CD4-positive, alpha-beta T cell treated with Interleukin-6 at 100 ng/mL for 8 hours (primary cell): Measurements from ENCODE around the gene SLC43A2.

Experiments used
- DNase-seq: peaks from one replicate; pipeline ENCODE4 v3.0.0-alpha.2; 2020; ENCODE audit warnings: mixed read lengths, low spot score

SLC43A2 gene

DNA sequence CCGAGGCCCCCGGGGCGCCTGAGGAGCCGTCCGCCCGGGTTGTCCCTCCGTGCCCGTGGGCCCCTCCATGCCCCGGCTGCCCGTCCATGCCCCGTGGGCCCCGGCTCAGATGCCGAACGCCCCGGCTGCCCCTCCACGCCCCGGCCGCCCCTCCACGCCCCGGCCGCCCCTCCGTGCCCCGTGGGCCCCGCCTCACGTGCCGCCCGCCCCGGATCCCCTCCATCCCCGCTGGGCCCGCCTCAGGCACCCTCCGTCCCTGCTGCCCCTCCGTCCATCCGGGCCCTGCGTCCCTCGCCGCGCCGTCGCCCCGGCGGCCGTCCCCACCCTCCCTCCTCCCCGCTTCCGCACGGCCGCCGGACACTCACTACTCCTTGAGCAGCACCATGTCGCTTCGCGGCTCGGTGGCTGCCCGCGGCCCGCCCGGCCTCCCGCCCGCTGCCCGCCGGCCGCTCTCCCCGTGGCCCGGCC, 66.4 kb downstream of the SLC43A2 start:
- no peak for DNase-seq

- DNase-seq = no peak
Observed at GRCh38 chr17:1561420-1562175, 67.0 kb downstream of the SLC43A2 start.

DNA sequence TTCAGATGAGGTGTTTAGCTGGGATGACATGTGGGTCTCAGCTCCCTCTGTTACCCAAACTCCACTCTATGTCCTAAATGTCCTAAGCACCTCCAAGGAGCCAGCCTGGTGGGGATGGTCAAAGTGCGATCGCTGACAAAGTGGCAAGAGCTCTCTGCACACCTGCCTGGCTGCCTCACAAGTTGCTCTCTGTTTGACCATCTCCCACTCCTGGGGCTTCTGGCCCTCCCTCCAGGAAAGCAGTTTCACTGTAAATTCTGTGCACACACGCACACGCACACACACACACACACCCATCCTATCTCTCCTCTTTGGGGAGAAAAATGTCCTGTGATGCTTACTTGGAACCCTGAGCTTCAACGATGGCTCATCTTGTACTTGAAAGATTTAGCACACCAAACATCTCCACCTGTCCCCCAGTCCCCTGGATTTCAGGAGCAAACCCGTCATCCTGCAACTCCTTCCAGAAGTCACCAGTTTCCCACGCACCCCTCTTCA, 67.7 kb downstream of the SLC43A2 start:
- DNase-seq = no peak

- DNase-seq = no peak
Observed at GRCh38 chr17:1560101-1560857, 68.4 kb downstream of the SLC43A2 start.

- DNase-seq = no peak
Observed at GRCh38 chr17:1559047-1560043, 69.3 kb downstream of the SLC43A2 start.

- DNase-seq = no peak
Observed at GRCh38 chr17:1558401-1558800, 70.2 kb downstream of the SLC43A2 start.

GRCh38 chr17:1557355-1558095, 71.1 kb downstream of the SLC43A2 start:
- DNase-seq = no peak

GRCh38 chr17:1555651-1556471, 72.8 kb downstream of the SLC43A2 start:
- no peak for DNase-seq

GRCh38 chr17:1554751-1555540, 73.7 kb downstream of the SLC43A2 start:
- DNase-seq = no peak

DNA sequence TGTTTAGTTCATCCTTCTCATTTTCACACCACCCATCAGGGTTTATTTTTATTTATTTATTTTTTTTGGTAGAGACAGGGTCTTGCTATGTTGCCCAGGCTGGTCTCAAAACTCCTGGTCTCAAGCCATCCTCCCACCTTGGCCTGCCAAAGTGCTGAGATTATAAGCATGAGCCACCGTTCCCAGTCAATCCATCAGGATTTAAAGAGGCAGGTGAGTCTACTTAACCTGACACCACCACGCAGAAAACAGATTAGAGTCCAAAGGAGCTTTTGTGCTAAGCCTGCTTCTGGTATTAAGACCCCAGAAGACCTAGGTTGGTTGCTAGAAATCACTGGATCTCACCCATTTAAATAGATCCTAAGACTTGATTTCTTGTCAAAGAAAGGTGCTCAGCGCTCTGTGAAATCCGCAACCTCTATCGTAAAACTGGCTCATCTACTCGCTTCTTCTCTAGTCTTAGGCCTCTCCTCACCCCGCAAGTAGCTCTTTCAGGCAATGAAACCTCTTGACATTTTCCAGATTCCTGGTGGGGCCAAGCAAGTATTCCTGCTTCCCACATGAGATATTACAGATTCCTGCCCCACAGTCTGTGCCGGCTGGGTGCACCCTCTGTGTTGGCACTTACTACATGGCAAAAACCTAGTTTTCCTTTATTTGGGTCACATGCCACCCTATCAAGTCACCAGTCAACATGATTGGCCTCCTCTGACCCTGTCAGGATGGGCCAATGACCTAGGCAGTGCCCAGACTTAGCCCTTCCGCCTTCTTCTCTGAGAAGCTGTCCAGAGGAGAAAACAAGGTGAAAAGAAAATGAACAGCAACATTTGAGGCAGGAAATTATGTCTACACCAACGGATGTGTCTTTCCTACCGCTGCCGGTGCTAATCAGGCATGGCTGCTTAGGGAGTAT, 75.0 kb downstream of the SLC43A2 start:
- no peak for DNase-seq

GRCh38 chr17:1552932-1553331, 75.7 kb downstream of the SLC43A2 start:
- DNase-seq = no peak

DNA sequence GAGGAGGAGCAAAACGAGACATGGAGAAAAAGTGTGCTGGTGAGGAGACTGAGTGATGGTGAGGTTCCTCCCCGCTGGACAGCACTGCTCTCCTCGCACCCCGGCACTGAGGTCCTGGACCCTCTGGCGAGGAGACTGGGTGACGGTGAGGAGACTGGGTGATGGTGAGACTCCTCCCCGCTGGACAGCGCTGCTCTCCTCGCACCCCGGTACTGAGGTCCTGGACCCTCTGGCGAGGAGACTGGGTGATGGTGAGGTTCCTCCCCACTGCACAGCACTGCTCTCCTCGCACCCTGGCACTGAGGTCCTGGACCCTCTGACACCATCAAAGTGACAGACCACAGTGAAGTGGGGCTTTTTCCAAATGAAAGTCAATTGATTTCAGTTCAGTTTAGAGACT, 76.9 kb downstream of the SLC43A2 start:
- DNase-seq = no peak

DNA sequence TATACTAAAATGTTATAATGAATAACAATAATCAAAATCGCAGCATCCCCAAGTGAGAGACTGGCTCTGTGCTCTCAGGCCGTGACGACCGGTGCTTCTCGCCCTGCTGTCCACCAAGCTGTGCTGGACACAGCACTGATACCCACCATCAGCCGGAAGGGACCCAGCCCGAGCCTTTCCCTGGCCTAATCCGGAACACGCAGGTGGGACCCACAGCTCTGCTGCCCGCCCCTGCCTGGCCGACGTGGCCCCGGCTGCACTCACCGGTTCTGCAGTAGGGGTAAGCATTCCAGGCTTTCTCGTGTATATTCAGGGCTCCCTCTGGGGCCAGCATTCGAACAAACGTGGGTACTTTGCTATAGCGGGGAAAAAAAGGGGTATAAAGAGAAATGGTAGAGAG, 80.6 kb downstream of the SLC43A2 start:
- DNase-seq = no peak

- no peak for DNase-seq
Observed at GRCh38 chr17:1546292-1546922, 82.2 kb downstream of the SLC43A2 start.

- DNase-seq = no peak
Observed at GRCh38 chr17:1545618-1546017, 83.0 kb downstream of the SLC43A2 start.

DNA sequence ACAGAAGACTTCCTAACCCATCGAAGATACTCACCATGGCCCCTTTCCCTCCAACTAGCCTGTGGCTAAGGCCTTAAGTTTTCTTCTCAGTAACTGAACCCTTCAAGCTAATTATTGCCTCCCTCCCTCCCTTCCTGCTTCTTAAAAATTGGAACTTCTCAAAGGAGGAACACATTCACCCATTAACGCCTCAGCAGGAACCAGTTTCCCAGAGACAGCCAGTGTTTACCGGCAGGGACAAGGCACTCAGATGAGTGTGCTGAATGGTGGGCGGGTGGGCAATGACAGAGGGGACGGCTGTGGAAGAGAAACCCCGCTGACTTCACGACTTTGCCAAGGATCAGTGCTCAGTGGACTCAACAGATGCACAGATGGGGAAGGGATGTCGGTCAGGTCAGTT, 86.3 kb downstream of the SLC43A2 start:
- DNase-seq = no peak

GRCh38 chr17:1541367-1541904, 87.2 kb downstream of the SLC43A2 start:
- DNase-seq = no peak

DNA sequence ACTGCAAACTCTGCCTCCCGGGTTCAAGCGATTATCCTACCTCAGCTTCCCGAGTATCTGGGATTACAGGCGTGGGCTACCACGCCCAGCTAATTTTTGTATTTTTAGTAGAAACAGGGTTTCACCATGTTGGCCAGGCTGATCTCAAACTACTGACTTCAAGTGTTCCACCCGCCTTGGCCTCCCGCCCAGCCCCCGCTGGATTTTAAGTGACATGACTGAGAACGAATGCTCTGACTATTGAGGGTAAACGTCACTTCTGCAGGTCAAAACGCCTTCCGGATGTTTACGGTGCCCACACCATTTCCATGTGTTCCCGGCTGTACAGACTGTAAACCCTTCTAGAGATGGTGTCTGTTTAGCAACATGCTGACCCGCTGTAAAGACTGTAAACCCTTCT, 88.8 kb downstream of the SLC43A2 start:
- DNase-seq = no peak
